IPS-18a (cell line): ENCODE data around the gene TNFRSF18.
"Not testable (repeated sequence)": the region's sequence is repeated elsewhere in the genome, so short reads cannot be mapped to it uniquely, and the experiment has no call there.

Experiments
- H3K27ac ChIP-seq: one replicate; pipeline ENCODE4 v1.5.1; 2013; ENCODE audit warnings: low read length
- H3K27me3 ChIP-seq: one replicate; pipeline ENCODE4 v1.6.1; 2013; ENCODE audit warnings: mild to moderate bottlenecking, low read length; ENCODE audit not compliant: control insufficient read depth, insufficient read depth
- H3K36me3 ChIP-seq: one replicate; pipeline ENCODE4 v1.6.1; 2013; ENCODE audit warnings: low read depth, low read length; ENCODE audit not compliant: control insufficient read depth
- H3K4me1 ChIP-seq: one replicate; pipeline ENCODE4 v1.6.1; 2013; ENCODE audit warnings: low read depth, low read length; ENCODE audit not compliant: control insufficient read depth
- H3K4me3 ChIP-seq: one replicate; pipeline ENCODE4 v1.5.1; 2013; ENCODE audit warnings: low read length
- H3K9ac ChIP-seq: one replicate; pipeline ENCODE4 v1.6.1; 2013; ENCODE audit warnings: mild to moderate bottlenecking, low read length, moderate library complexity
- H3K9me3 ChIP-seq: one replicate; pipeline ENCODE4 v1.6.1; 2013; ENCODE audit warnings: low read depth, low read length; ENCODE audit not compliant: control insufficient read depth

Gene TNFRSF18

GRCh38 chr1:1206376-1206965 is at the start of gene TNFRSF18:
TNFRSF18 (minus strand) TSS chr1:1206592; CDS start chr1:1206571, 21 bp downstream.
- no peaks in the 10 kb centered on the region for H3K36me3 ChIP-seq
- peaks cover 29% of the 10 kb centered on the region for H3K27me3 ChIP-seq
- no peaks in the 10 kb centered on the region for H3K9me3 ChIP-seq
- no peaks in the 10 kb centered on the region for H3K4me1 ChIP-seq
- H3K9ac ChIP-seq, result no peak within 1 kb of the TSS
- no peak within 1 kb of the TSS for H3K27ac ChIP-seq
- H3K4me3 ChIP-seq, result peak within 1 kb of the TSS; percentile 35

- Histone ChIP-seq H3K9ac (no peak overlapping the region), H3K27ac (no peak overlapping the region), H3K36me3 (peaks cover 19% of the 10 kb centered on the region), H3K27me3 (no peaks in the 10 kb centered on the region), H3K9me3 (no peaks in the 10 kb centered on the region), H3K4me1 (peaks cover 6% of the 10 kb centered on the region), H3K4me3 (no peak overlapping the region)
These were observed 49.2 kb upstream of the TNFRSF18 start for GRCh38 chr1:1255611-1256010.

- H3K9me3 ChIP-seq, result no peaks in the 10 kb centered on the region
- peaks cover 19% of the 10 kb centered on the region for H3K36me3 ChIP-seq
- no peak overlapping the region for H3K9ac ChIP-seq
- no peak overlapping the region for H3K4me3 ChIP-seq
- H3K4me1 ChIP-seq, result peaks cover 6% of the 10 kb centered on the region
- no peak overlapping the region for H3K27ac ChIP-seq
- no peaks in the 10 kb centered on the region for H3K27me3 ChIP-seq
These were observed 48.7 kb upstream of the TNFRSF18 start for GRCh38 chr1:1255078-1255477.

GRCh38 chr1:1254667-1254998 is 48.2 kb upstream of the TNFRSF18 start:
- Histone ChIP-seq H3K27ac (no peak overlapping the region), H3K4me1 (peaks cover 6% of the 10 kb centered on the region), H3K4me3 (no peak overlapping the region), H3K9ac (no peak overlapping the region), H3K27me3 (no peaks in the 10 kb centered on the region), H3K9me3 (no peaks in the 10 kb centered on the region), H3K36me3 (peaks cover 16% of the 10 kb centered on the region)

GRCh38 chr1:1253972-1254666 is 47.7 kb upstream of the TNFRSF18 start:
- no peaks in the 10 kb centered on the region for H3K27me3 ChIP-seq
- no peak overlapping the region for H3K9ac ChIP-seq
- H3K4me1 ChIP-seq, result peaks cover 6% of the 10 kb centered on the region
- H3K27ac ChIP-seq, result no peak overlapping the region
- peaks cover 14% of the 10 kb centered on the region for H3K36me3 ChIP-seq
- H3K9me3 ChIP-seq, result no peaks in the 10 kb centered on the region
- no peak overlapping the region for H3K4me3 ChIP-seq

GRCh38 chr1:1253314-1253713 is 46.9 kb upstream of the TNFRSF18 start:
- Histone ChIP-seq H3K4me3 (no peak overlapping the region), H3K36me3 (peaks cover 10% of the 10 kb centered on the region), H3K9me3 (no peaks in the 10 kb centered on the region), H3K9ac (no peak overlapping the region), H3K27me3 (peaks cover 2% of the 10 kb centered on the region), H3K27ac (no peak overlapping the region), H3K4me1 (peaks cover 6% of the 10 kb centered on the region)

GRCh38 chr1:1250786-1251284 is 44.4 kb upstream of the TNFRSF18 start:
- H3K9ac ChIP-seq, result no peak overlapping the region
- H3K9me3 ChIP-seq, result no peaks in the 10 kb centered on the region
- peaks cover 26% of the 10 kb centered on the region for H3K27me3 ChIP-seq
- H3K27ac ChIP-seq, result no peak overlapping the region
- H3K4me1 ChIP-seq, result no peaks in the 10 kb centered on the region
- H3K36me3 ChIP-seq, result peaks cover 6% of the 10 kb centered on the region
- H3K4me3 ChIP-seq, result no peak overlapping the region

GRCh38 chr1:1248009-1248913 is 41.9 kb upstream of the TNFRSF18 start:
- H3K36me3 ChIP-seq, H3K9me3 ChIP-seq, H3K9ac ChIP-seq, H3K4me3 ChIP-seq, H3K4me1 ChIP-seq, H3K27ac ChIP-seq: not testable (repeated sequence)
- peaks cover 29% of the 10 kb centered on the region for H3K27me3 ChIP-seq

- Histone ChIP-seq H3K9ac (no peak overlapping the region), H3K4me3 (no peak overlapping the region), H3K27me3 (peaks cover 29% of the 10 kb centered on the region), H3K4me1 (no peaks in the 10 kb centered on the region), H3K36me3 (no peaks in the 10 kb centered on the region), H3K27ac (no peak overlapping the region), H3K9me3 (no peaks in the 10 kb centered on the region)
These were observed 41.0 kb upstream of the TNFRSF18 start for GRCh38 chr1:1247341-1247913.

- no peaks in the 10 kb centered on the region for H3K9me3 ChIP-seq
- H3K36me3 ChIP-seq, result no peaks in the 10 kb centered on the region
- H3K4me3 ChIP-seq, result no peak within 1 kb of the TSS
- peaks cover 29% of the 10 kb centered on the region for H3K27me3 ChIP-seq
- H3K27ac ChIP-seq, result no peak within 1 kb of the TSS
- H3K4me1 ChIP-seq, result no peaks in the 10 kb centered on the region
- no peak within 1 kb of the TSS for H3K9ac ChIP-seq
These were observed 40.4 kb upstream of the TNFRSF18 start, which contains the start of gene C1QTNF12 for GRCh38 chr1:1246577-1247340. C1QTNF12 (minus strand) TSS chr1:1246722; CDS start chr1:1246690, 32 bp downstream.
